HCT116 (cell line): Measurements from ENCODE around the gene PARP6. TPM values are rescaled to one million over a fixed set of nuclear protein-coding genes. Genes with fewer than 3 reads are reported as not detected.

Source experiments
- ATAC-seq: fragments of 200-7000 bp; cut with Tn5 transposase; 2 replicates; pipeline ENCODE4 v1.9.1; 2020; ENCODE audit warnings: mild to moderate bottlenecking, moderate library complexity
- BruUV-seq: library from RNA; stranded (reverse); fragments of 400-500 nt; replicated peaks from 2 replicates; lab custom pipeline; 2021; lab: Mats Ljungman, UMichigan
- CTCF ChIA-PET: fragments of 300-600 bp; sonication (Branson Sonifier 250); formaldehyde crosslinking; loops from one replicate; lab custom pipeline; 2021; ENCODE audit warnings: antibody characterized with exemption; lab: Charles Lee
- POLR2A ChIA-PET: fragments of 300-600, 350-600 bp; sonication (Branson Sonifier 250); formaldehyde crosslinking; loops from one replicate; lab custom pipeline; 2021; ENCODE audit warnings: antibody characterized with exemption; lab: Charles Lee
- RAD21 ChIA-PET, 2 experiments: fragments of 300-600 bp; sonication (Branson Sonifier 250); formaldehyde crosslinking; loops; one replicate each; lab custom pipeline; 2023; ENCODE audit warnings: low total read pairs in 2 of 2; ENCODE audit not compliant: uncharacterized antibody in 2 of 2, unreplicated experiment in 2 of 2, low non-redundant PET in 1 of 2; lab: Charles Lee
- DNase-seq: peaks from one replicate; pipeline ENCODE4 v3.0.0-alpha.2; 2010; ENCODE audit warnings: low read depth, low spot score
- H2AFZ ChIP-seq: fragments of 200-600 bp; shearing (Covaris generic), sonication (generic); 2 replicates; pipeline ENCODE4 v1.6.1; 2017; ENCODE audit warnings: low read depth, mixed run types, mixed read lengths, antibody characterized with exemption, low read length; ENCODE audit not compliant: poor library complexity, severe bottlenecking
- H3K27ac ChIP-seq: 2 replicates; pipeline ENCODE4 v1.5.1; 2012; ENCODE audit warnings: low read depth, low read length
- H3K27me3 ChIP-seq: fragments of 200-600 bp; sonication (generic); 2 replicates; pipeline ENCODE4 v1.6.1; 2016; ENCODE audit warnings: mixed run types, low read length, mixed read lengths; ENCODE audit not compliant: insufficient read depth
- H3K36me3 ChIP-seq, 2 experiments: fragments of 200-500 bp in 1 of 2; fragments of 200-600 bp in 1 of 2; sonication (Bioruptor generic) in 1 of 2; sonication (generic) in 1 of 2; 2 replicates each; pipeline versions ENCODE4 v1.5.1 to v1.6.1; 2014 to 2016; ENCODE audit warnings: low read length in 2 of 2, inconsistent platforms in 1 of 2, mixed read lengths in 1 of 2, mixed run types in 1 of 2; ENCODE audit not compliant: insufficient read depth in 2 of 2, control insufficient read depth in 1 of 2
- H3K4me1 ChIP-seq, 2 experiments: fragments of 200-600 bp in 1 of 2; sonication (generic) in 1 of 2; 2 replicates each; pipeline versions ENCODE4 v1.5.1 to v1.6.1; 2012 to 2017; ENCODE audit warnings: low read length in 2 of 2, inconsistent platforms in 1 of 2, mild to moderate bottlenecking in 1 of 2, mixed read lengths in 1 of 2, mixed run types in 1 of 2, moderate library complexity in 1 of 2; ENCODE audit not compliant: insufficient read depth in 2 of 2, control insufficient read depth in 1 of 2
- H3K4me2 ChIP-seq: fragments of 200-600 bp; sonication (generic); 2 replicates; pipeline ENCODE4 v1.6.1; 2017; ENCODE audit warnings: mixed run types, low read length, mixed read lengths
- H3K4me3 ChIP-seq, 2 experiments: fragments of 200-600 bp in 1 of 2; sonication (generic) in 1 of 2; replicated peaks in 1 of 2; 2 replicates each; pipeline ENCODE4 v1.5.1; 2011 to 2016; ENCODE audit warnings: low read length in 2 of 2, control low read depth in 1 of 2, low read depth in 1 of 2, mild to moderate bottlenecking in 1 of 2, mixed read lengths in 1 of 2, mixed run types in 1 of 2
- H3K79me2 ChIP-seq: fragments of 200-600 bp; sonication (generic); 2 replicates; pipeline ENCODE4 v1.6.1; 2017; ENCODE audit warnings: mild to moderate bottlenecking, mixed run types, low read length, moderate library complexity, mixed read lengths; ENCODE audit not compliant: insufficient read depth
- H3K9ac ChIP-seq: fragments of 200-600 bp; sonication (generic); 2 replicates; pipeline ENCODE4 v1.6.1; 2016; ENCODE audit warnings: low read length, mixed read lengths
- H3K9me2 ChIP-seq: fragments of 200-600 bp; sonication (generic), shearing (Covaris generic); 2 replicates; pipeline ENCODE4 v1.6.1; 2017; ENCODE audit warnings: mixed run types, mild to moderate bottlenecking, moderate library complexity; ENCODE audit not compliant: insufficient read depth
- H3K9me3 ChIP-seq, 2 experiments: fragments of 200-500 bp in 1 of 2; fragments of 200-600 bp in 1 of 2; sonication (Bioruptor generic) in 1 of 2; sonication (generic) in 1 of 2; 2 replicates each; pipeline ENCODE4 v1.6.1; 2014 to 2017; ENCODE audit warnings: low read length in 2 of 2, mixed read lengths in 2 of 2, inconsistent platforms in 1 of 2, low read depth in 1 of 2, mild to moderate bottlenecking in 1 of 2, mixed run types in 1 of 2, moderate library complexity in 1 of 2; ENCODE audit not compliant: control insufficient read depth in 1 of 2, insufficient read depth in 1 of 2
- H4K20me1 ChIP-seq: fragments of 200-600 bp; sonication (generic), shearing (Covaris generic); 2 replicates; pipeline ENCODE4 v1.6.1; 2017; ENCODE audit warnings: mixed run types, mild to moderate bottlenecking, moderate library complexity; ENCODE audit not compliant: insufficient read depth
- CBX3 ChIP-seq: IDR thresholded peaks from 2 replicates; pipeline ENCODE4 v1.6.1; 2012; ENCODE audit warnings: low read depth
- CEBPB ChIP-seq: IDR thresholded peaks from 2 replicates; pipeline ENCODE4 v1.6.1; 2012; ENCODE audit warnings: low read depth
- EGR1 ChIP-seq: IDR thresholded peaks from 2 replicates; pipeline ENCODE4 v1.6.1; 2012; ENCODE audit warnings: low read depth
- ELF1 ChIP-seq: IDR thresholded peaks from 2 replicates; pipeline ENCODE4 v1.6.1; 2012; ENCODE audit warnings: low read depth, borderline replicate concordance
- EZH2 ChIP-seq: fragments of 200-600 bp; sonication (generic); IDR thresholded peaks from 2 replicates; pipeline ENCODE4 v1.6.1; 2017; ENCODE audit warnings: antibody characterized with exemption, mixed run types
- FOSL1 ChIP-seq: IDR thresholded peaks from 2 replicates; pipeline ENCODE4 v1.6.1; 2012; ENCODE audit warnings: low read depth
- POLR2A ChIP-seq: IDR thresholded peaks from 2 replicates; pipeline ENCODE4 v1.7.0; 2011; ENCODE audit warnings: borderline replicate concordance; ENCODE audit not compliant: insufficient read depth, insufficient read length; ENCODE audit errors: extremely low read depth
- SIN3A ChIP-seq: IDR thresholded peaks from 2 replicates; pipeline ENCODE4 v1.6.1; 2012; ENCODE audit warnings: low read depth
- SRF ChIP-seq: IDR thresholded peaks from 2 replicates; pipeline ENCODE4 v1.6.1; 2012; ENCODE audit warnings: low read depth
- TCF7L2 ChIP-seq: IDR thresholded peaks from 2 replicates; pipeline ENCODE4 v1.7.0; 2011; ENCODE audit warnings: borderline replicate concordance, inconsistent platforms; ENCODE audit not compliant: insufficient read depth, insufficient read length; ENCODE audit errors: extremely low read depth
- YY1 ChIP-seq: IDR thresholded peaks from 2 replicates; pipeline ENCODE4 v1.6.1; 2011; ENCODE audit warnings: low read length, low read depth, moderate library complexity, mild to moderate bottlenecking; ENCODE audit not compliant: insufficient replicate concordance; ENCODE audit errors: extremely low read depth
- ZFX ChIP-seq: fragments of 450-650 bp; IDR thresholded peaks from 2 replicates; pipeline ENCODE4 v1.6.1; 2017
- ZNF274 ChIP-seq: fragments of 200-500 bp; sonication (Bioruptor generic); IDR thresholded peaks from 2 replicates; pipeline ENCODE4 v1.6.1; 2014; ENCODE audit warnings: mild to moderate bottlenecking, low read depth, low read length, inconsistent platforms
- intact Hi-C: fragments of 100-400 bp; cut with micrococcal nuclease; formaldehyde crosslinking; loops from 2 replicates; pipeline ENCODE4 v1.10.0; 2022
- total RNA-seq: library from RNA; stranded (reverse); gene quantifications from one replicate; pipeline ENCODE4 v1.2.1, GENCODE V29; 2021; ENCODE audit not compliant: unreplicated experiment
- TF ChIP-seq, protein P1 (sequence below): IDR thresholded peaks from 2 replicates; pipeline ENCODE4 v1.6.1; 2012
- TF ChIP-seq, protein P2 (sequence below), 3 experiments: fragments of 200-600 bp in 1 of 3; sonication (generic) in 1 of 3; IDR thresholded peaks in 2 of 3; conservative IDR thresholded peaks in 1 of 3; 2 replicates each; pipeline ENCODE4 v1.5.1; 2012 to 2017; ENCODE audit warnings: low read depth in 2 of 3, low read length in 2 of 3, antibody characterized with exemption in 1 of 3, borderline replicate concordance in 1 of 3, control low read depth in 1 of 3, mild to moderate bottlenecking in 1 of 3, mixed read lengths in 1 of 3, mixed run types in 1 of 3, moderate library complexity in 1 of 3; ENCODE audit not compliant: insufficient read depth in 1 of 3
- TF ChIP-seq, protein P3 (sequence below): IDR thresholded peaks from 2 replicates; pipeline ENCODE4 v1.6.1; 2012; ENCODE audit warnings: low read depth

PARP6 gene
- total RNA-seq, 1 experiment from 2014 or later, result 67.9 TPM

DNA sequence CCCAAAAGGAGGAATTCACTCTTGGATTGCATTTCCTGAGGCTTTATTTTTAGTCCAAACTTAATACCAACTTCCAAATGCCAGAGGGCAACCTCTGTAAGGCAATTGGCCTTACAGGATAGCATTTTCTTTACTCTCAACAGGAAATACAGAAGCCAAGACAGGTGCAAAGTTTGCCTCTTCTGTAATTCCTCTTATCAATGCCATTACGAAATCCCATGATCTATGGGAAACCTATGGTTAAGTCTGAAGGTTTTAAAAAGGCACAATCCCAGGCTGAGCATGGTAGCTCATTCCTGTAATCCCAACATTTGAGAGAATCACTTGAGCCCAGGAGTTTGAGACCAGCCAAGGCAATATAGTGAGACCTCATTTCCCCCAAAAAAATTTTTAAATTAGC, 56.3 kb downstream of the PARP6 start:
- H3K27ac ChIP-seq, result no peak overlapping the region
- DNase-seq, result no peak
- peaks cover 99% of the 10 kb centered on the region for H3K79me2 ChIP-seq
- H2AFZ ChIP-seq, result no peak overlapping the region
- RAD21 ChIA-PET, result no interaction called here
- POLR2A ChIA-PET, result no interaction called here
- no peaks in the 10 kb centered on the region for H3K27me3 ChIP-seq
- no peak overlapping the region for H3K4me2 ChIP-seq
- H3K4me1 ChIP-seq, result no peaks in the 10 kb centered on the region
- no peaks in the 10 kb centered on the region for H3K9me3 ChIP-seq
- no peak overlapping the region for H3K9ac ChIP-seq
- no peak overlapping the region for H3K4me3 ChIP-seq
- TSS peak; percentile 16 for BruUV-seq
- intact Hi-C loops, result no loop called here
- TF ChIP-seq FOSL1, result no peak
- TF ChIP-seq, protein P1, sequence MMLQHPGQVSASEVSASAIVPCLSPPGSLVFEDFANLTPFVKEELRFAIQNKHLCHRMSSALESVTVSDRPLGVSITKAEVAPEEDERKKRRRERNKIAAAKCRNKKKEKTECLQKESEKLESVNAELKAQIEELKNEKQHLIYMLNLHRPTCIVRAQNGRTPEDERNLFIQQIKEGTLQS, result no peak
- no peak for TF ChIP-seq SRF
- TF ChIP-seq, protein P2, sequence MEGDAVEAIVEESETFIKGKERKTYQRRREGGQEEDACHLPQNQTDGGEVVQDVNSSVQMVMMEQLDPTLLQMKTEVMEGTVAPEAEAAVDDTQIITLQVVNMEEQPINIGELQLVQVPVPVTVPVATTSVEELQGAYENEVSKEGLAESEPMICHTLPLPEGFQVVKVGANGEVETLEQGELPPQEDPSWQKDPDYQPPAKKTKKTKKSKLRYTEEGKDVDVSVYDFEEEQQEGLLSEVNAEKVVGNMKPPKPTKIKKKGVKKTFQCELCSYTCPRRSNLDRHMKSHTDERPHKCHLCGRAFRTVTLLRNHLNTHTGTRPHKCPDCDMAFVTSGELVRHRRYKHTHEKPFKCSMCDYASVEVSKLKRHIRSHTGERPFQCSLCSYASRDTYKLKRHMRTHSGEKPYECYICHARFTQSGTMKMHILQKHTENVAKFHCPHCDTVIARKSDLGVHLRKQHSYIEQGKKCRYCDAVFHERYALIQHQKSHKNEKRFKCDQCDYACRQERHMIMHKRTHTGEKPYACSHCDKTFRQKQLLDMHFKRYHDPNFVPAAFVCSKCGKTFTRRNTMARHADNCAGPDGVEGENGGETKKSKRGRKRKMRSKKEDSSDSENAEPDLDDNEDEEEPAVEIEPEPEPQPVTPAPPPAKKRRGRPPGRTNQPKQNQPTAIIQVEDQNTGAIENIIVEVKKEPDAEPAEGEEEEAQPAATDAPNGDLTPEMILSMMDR (IDR thresholded peaks at IDR 0.05 in 2 of 3, conservative IDR thresholded peaks at IDR 0.05 in 1 of 3; ENCODE audit: borderline replicate concordance in 1 of 3, insufficient read depth in 1 of 3, low read depth in 2 of 3, low read length in 2 of 3), result no peak
- TF ChIP-seq CEBPB, result no peak
- no peak for TF ChIP-seq SIN3A
- no peak for TF ChIP-seq EZH2
- no peak for TF ChIP-seq ELF1
- TF ChIP-seq, protein P3, sequence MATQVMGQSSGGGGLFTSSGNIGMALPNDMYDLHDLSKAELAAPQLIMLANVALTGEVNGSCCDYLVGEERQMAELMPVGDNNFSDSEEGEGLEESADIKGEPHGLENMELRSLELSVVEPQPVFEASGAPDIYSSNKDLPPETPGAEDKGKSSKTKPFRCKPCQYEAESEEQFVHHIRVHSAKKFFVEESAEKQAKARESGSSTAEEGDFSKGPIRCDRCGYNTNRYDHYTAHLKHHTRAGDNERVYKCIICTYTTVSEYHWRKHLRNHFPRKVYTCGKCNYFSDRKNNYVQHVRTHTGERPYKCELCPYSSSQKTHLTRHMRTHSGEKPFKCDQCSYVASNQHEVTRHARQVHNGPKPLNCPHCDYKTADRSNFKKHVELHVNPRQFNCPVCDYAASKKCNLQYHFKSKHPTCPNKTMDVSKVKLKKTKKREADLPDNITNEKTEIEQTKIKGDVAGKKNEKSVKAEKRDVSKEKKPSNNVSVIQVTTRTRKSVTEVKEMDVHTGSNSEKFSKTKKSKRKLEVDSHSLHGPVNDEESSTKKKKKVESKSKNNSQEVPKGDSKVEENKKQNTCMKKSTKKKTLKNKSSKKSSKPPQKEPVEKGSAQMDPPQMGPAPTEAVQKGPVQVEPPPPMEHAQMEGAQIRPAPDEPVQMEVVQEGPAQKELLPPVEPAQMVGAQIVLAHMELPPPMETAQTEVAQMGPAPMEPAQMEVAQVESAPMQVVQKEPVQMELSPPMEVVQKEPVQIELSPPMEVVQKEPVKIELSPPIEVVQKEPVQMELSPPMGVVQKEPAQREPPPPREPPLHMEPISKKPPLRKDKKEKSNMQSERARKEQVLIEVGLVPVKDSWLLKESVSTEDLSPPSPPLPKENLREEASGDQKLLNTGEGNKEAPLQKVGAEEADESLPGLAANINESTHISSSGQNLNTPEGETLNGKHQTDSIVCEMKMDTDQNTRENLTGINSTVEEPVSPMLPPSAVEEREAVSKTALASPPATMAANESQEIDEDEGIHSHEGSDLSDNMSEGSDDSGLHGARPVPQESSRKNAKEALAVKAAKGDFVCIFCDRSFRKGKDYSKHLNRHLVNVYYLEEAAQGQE, result no peak
- no peak for TF ChIP-seq EGR1
- no peak for TF ChIP-seq CBX3
- TF ChIP-seq ZFX, result no peak
- no peak for TF ChIP-seq YY1
- TF ChIP-seq ZNF274, result no peak
- no peak for TF ChIP-seq POLR2A
- TF ChIP-seq TCF7L2, result no peak
- CTCF ChIA-PET, result interaction anchor here (1.3 kb wide), 1 partner anchor 17 kb away, joined by 3 read pairs; no protein-coding TSS in a partner anchor
- H4K20me1 ChIP-seq, result peaks cover 43% of the 10 kb centered on the region; the same call in 1 of the 2 replicates
- H3K9me2 ChIP-seq, result no peaks in the 10 kb centered on the region
- peaks cover 82 to 85% of the 10 kb centered on the region in 2 experiments for H3K36me3 ChIP-seq
- ATAC-seq, result no peak
